IMR-90 (cell line): ENCODE measurements around the gene POLR1D. TPM values are rescaled to one million over a fixed set of nuclear protein-coding genes. Genes with fewer than 3 reads are reported as not detected.

Experiments used
- ATAC-seq: fragments of 200-7000 bp; cut with Tn5 transposase; 2 replicates; pipeline ENCODE4 v1.9.1; 2020; ENCODE audit warnings: low read depth, mild to moderate bottlenecking, moderate library complexity
- BruUV-seq: library from RNA; stranded (reverse); fragments of 400-500 nt; replicated peaks from 2 replicates; lab custom pipeline; 2021; lab: Mats Ljungman, UMichigan
- CTCF ChIA-PET: fragments of 300-600 bp; formaldehyde crosslinking; extraction: SDS; loops from one replicate; lab custom pipeline; 2021; ENCODE audit warnings: antibody characterized with exemption; lab: Yijun Ruan, JAX
- POLR2A ChIA-PET: fragments of 300-600 bp; sonication (Branson Sonifier 250); formaldehyde crosslinking; loops from one replicate; lab custom pipeline; 2022; ENCODE audit warnings: antibody characterized with exemption; ENCODE audit not compliant: unreplicated experiment; lab: Charles Lee
- DNase-seq: peaks from one replicate; pipeline ENCODE4 v3.0.0; 2013
- H2AFZ ChIP-seq: replicated peaks from 2 replicates; pipeline ENCODE3; 2013; ENCODE audit warnings: low read length, mild to moderate bottlenecking; ENCODE audit not compliant: poor library complexity
- H2AK5ac ChIP-seq: 2 replicates; pipeline ENCODE4 v1.6.1; 2013; ENCODE audit warnings: low read depth, low read length, inconsistent platforms
- H2AK9ac ChIP-seq: replicated peaks from 2 replicates; pipeline ENCODE3; 2013; ENCODE audit warnings: mild to moderate bottlenecking, low read depth, low read length, moderate library complexity; ENCODE audit not compliant: poor library complexity
- H2BK120ac ChIP-seq: 2 replicates; pipeline ENCODE4 v1.6.1; 2013; ENCODE audit warnings: low read depth, low read length, inconsistent platforms
- H2BK15ac ChIP-seq: 3 replicates; pipeline ENCODE4 v1.6.1; 2013; ENCODE audit warnings: low read depth, low read length, inconsistent platforms
- H2BK20ac ChIP-seq: 2 replicates; pipeline ENCODE4 v1.6.1; 2013; ENCODE audit warnings: low read depth, mild to moderate bottlenecking, inconsistent platforms, low read length, moderate library complexity
- H2BK5ac ChIP-seq: 2 replicates; pipeline ENCODE4 v1.6.1; 2013; ENCODE audit warnings: mild to moderate bottlenecking, low read depth, low read length, inconsistent platforms; ENCODE audit not compliant: poor library complexity, severe bottlenecking
- H3K14ac ChIP-seq: replicated peaks from 2 replicates; pipeline ENCODE4 v1.6.1; 2013; ENCODE audit warnings: low read depth, low read length, inconsistent platforms
- H3K18ac ChIP-seq: 2 replicates; pipeline ENCODE4 v1.6.1; 2013; ENCODE audit warnings: low read depth, low read length, control low read depth
- H3K23ac ChIP-seq: 2 replicates; pipeline ENCODE4 v1.6.1; 2013; ENCODE audit warnings: low read depth, low read length, inconsistent platforms
- H3K27ac ChIP-seq: 2 replicates; pipeline ENCODE4 v1.5.1; 2013; ENCODE audit warnings: mild to moderate bottlenecking, control low read depth, low read length; ENCODE audit not compliant: insufficient read depth
- H3K27me3 ChIP-seq: 2 replicates; pipeline ENCODE4 v1.6.1; 2013; ENCODE audit warnings: low read length; ENCODE audit not compliant: control insufficient read depth, insufficient read depth
- H3K36me3 ChIP-seq: 2 replicates; pipeline ENCODE4 v1.6.1; 2013; ENCODE audit warnings: low read length, mixed read lengths; ENCODE audit not compliant: control insufficient read depth, insufficient read depth
- H3K4ac ChIP-seq: 2 replicates; pipeline ENCODE4 v1.6.1; 2013; ENCODE audit warnings: low read depth, low read length, inconsistent platforms
- H3K4me1 ChIP-seq: 2 replicates; pipeline ENCODE4 v1.6.1; 2013; ENCODE audit warnings: low read length, mixed read lengths; ENCODE audit not compliant: control insufficient read depth, insufficient read depth
- H3K4me2 ChIP-seq: 2 replicates; pipeline ENCODE4 v1.6.1; 2013; ENCODE audit warnings: low read depth, mild to moderate bottlenecking, control low read depth, low read length, moderate library complexity
- H3K4me3 ChIP-seq: 2 replicates; pipeline ENCODE4 v1.5.1; 2013; ENCODE audit warnings: low read depth, mild to moderate bottlenecking, control low read depth, low read length, moderate library complexity; ENCODE audit not compliant: insufficient read depth
- H3K56ac ChIP-seq: 2 replicates; pipeline ENCODE4 v1.6.1; 2013; ENCODE audit warnings: low read length, inconsistent platforms; ENCODE audit not compliant: insufficient read depth; ENCODE audit errors: extremely low read depth
- H3K79me1 ChIP-seq, 2 experiments: 2 replicates each; pipeline ENCODE4 v1.6.1; 2013; ENCODE audit warnings: low read length in 2 of 2, inconsistent platforms in 1 of 2, low read depth in 1 of 2
- H3K9ac ChIP-seq: 2 replicates; pipeline ENCODE4 v1.6.1; 2013; ENCODE audit warnings: low read depth, low read length, control low read depth
- H3K9me1 ChIP-seq: 2 replicates; pipeline ENCODE4 v1.6.1; 2013; ENCODE audit warnings: low read length, inconsistent platforms; ENCODE audit not compliant: insufficient read depth
- H3K9me3 ChIP-seq: 2 replicates; pipeline ENCODE4 v1.6.1; 2013; ENCODE audit warnings: low read length; ENCODE audit not compliant: control insufficient read depth, insufficient read depth
- H4K20me1 ChIP-seq: 2 replicates; pipeline ENCODE4 v1.6.1; 2013; ENCODE audit warnings: low read length, inconsistent platforms; ENCODE audit not compliant: insufficient read depth
- H4K5ac ChIP-seq: 2 replicates; pipeline ENCODE4 v1.6.1; 2013; ENCODE audit warnings: mild to moderate bottlenecking, low read depth, low read length, control low read depth
- H4K8ac ChIP-seq, 2 experiments: 2 replicates each; pipeline ENCODE4 v1.6.1; 2013; ENCODE audit warnings: low read depth in 2 of 2, low read length in 2 of 2, control low read depth in 1 of 2, inconsistent platforms in 1 of 2
- H4K91ac ChIP-seq: 2 replicates; pipeline ENCODE4 v1.6.1; 2013; ENCODE audit warnings: low read depth, low read length, inconsistent platforms; ENCODE audit not compliant: insufficient read depth
- BHLHE40 ChIP-seq: fragments of 150-350 bp; IDR thresholded peaks from 2 replicates; pipeline ENCODE4 v1.6.1; 2016; ENCODE audit warnings: mild to moderate bottlenecking, low read depth, low read length
- CEBPB ChIP-seq: IDR thresholded peaks from 2 replicates; pipeline ENCODE4 v1.6.1; 2012; ENCODE audit warnings: low read depth, low read length, improper control_type of control experiment
- CHD1 ChIP-seq: IDR thresholded peaks from 2 replicates; pipeline ENCODE4 v1.6.1; 2012; ENCODE audit warnings: low read depth, low read length, improper control_type of control experiment
- ELK1 ChIP-seq: fragments of 150-350 bp; IDR thresholded peaks from 2 replicates; pipeline ENCODE4 v1.6.1; 2016; ENCODE audit warnings: low read depth, mild to moderate bottlenecking, low read length, moderate library complexity, borderline replicate concordance
- FOS ChIP-seq: fragments of 150-350 bp; IDR thresholded peaks from 2 replicates; pipeline ENCODE4 v1.6.1; 2016; ENCODE audit warnings: low read depth, low read length
- MAFK ChIP-seq: IDR thresholded peaks from 2 replicates; pipeline ENCODE4 v1.6.1; 2012; ENCODE audit warnings: low read depth, low read length, improper control_type of control experiment
- MAZ ChIP-seq: IDR thresholded peaks from 2 replicates; pipeline ENCODE4 v1.6.1; 2012; ENCODE audit warnings: low read depth, mild to moderate bottlenecking, low read length, improper control_type of control experiment, moderate library complexity, borderline replicate concordance
- MXI1 ChIP-seq: IDR thresholded peaks from 2 replicates; pipeline ENCODE4 v1.6.1; 2012; ENCODE audit warnings: low read depth, mild to moderate bottlenecking, low read length, moderate library complexity, borderline replicate concordance
- NFE2L2 ChIP-seq: fragments of 150-350 bp; IDR thresholded peaks from 2 replicates; pipeline ENCODE4 v1.6.1; 2016; ENCODE audit warnings: low read depth, mild to moderate bottlenecking, low read length
- POLR2A ChIP-seq: IDR thresholded peaks from 2 replicates; pipeline ENCODE4 v1.6.1; 2012; ENCODE audit warnings: mild to moderate bottlenecking, low read depth, low read length
- RAD21 ChIP-seq: IDR thresholded peaks from 2 replicates; pipeline ENCODE4 v1.6.1; 2012; ENCODE audit warnings: low read length, improper control_type of control experiment
- RCOR1 ChIP-seq: IDR thresholded peaks from 2 replicates; pipeline ENCODE4 v1.6.1; 2012; ENCODE audit warnings: mild to moderate bottlenecking, low read length, improper control_type of control experiment; ENCODE audit not compliant: insufficient replicate concordance
- RFX5 ChIP-seq: IDR thresholded peaks from 2 replicates; pipeline ENCODE4 v1.8.0; 2012; ENCODE audit warnings: low read depth, mild to moderate bottlenecking, low read length, moderate library complexity
- SMC3 ChIP-seq: fragments of 150-350 bp; IDR thresholded peaks from 2 replicates; pipeline ENCODE4 v1.6.1; 2016; ENCODE audit warnings: low read depth, mild to moderate bottlenecking, antibody characterized with exemption, low read length, moderate library complexity
- USF2 ChIP-seq: fragments of 150-350 bp; IDR thresholded peaks from 2 replicates; pipeline ENCODE4 v1.6.1; 2017; ENCODE audit warnings: mild to moderate bottlenecking, antibody characterized with exemption, low read length, low read depth
- WGBS, 2 experiments: methylation state at CpG; one replicate each; pipeline versions ENCODE4 v1.1.5 to v1.1.7; 2013; ENCODE audit warnings: missing lambda C conversion rate in 2 of 2; ENCODE audit not compliant: insufficient read length in 1 of 2; ENCODE audit errors: extremely low coverage in 2 of 2; 5-methylcytosine and 5-hydroxymethylcytosine counted together
- dilution Hi-C: fragments of 300-500 bp; cut with HindIII; formaldehyde crosslinking; loops from one replicate; pipeline ENCODE4 v1.14.3; 2018; ENCODE audit warnings: low sequenced_read_pairs; ENCODE audit not compliant: unreplicated experiment
- in situ Hi-C: fragments of 300-500 bp; cut with MboI; formaldehyde crosslinking; loops from 3 replicates; pipeline ENCODE4 v1.14.3; 2019; ENCODE audit warnings: low sequenced_read_pairs, inconsistent platforms, mixed read lengths
- intact Hi-C: fragments of 100-400 bp; cut with micrococcal nuclease; formaldehyde crosslinking; loops from 2 replicates; pipeline ENCODE4 v1.10.0; 2022
- polyA plus RNA-seq, 3 experiments: library from polyadenylated mRNA; depleted of rRNA; stranded (reverse); fragments of >200 nt; gene quantifications; 2 replicates each; pipeline ENCODE4 v1.2.3, GENCODE V29; 2012; ENCODE audit warnings: low replicate concordance in 1 of 3
- total RNA-seq: library from RNA; depleted of rRNA; stranded (reverse); fragments of >200 nt; gene quantifications from 2 replicates; pipeline ENCODE4 v1.2.3, GENCODE V29; 2012
- TF ChIP-seq, protein P1 (sequence below): conservative IDR thresholded peaks from 2 replicates; pipeline ENCODE4 v1.5.1; 2012; ENCODE audit warnings: mild to moderate bottlenecking, low read depth, low read length, improper control_type of control experiment

Gene POLR1D
- total and polyA plus RNA-seq, 2 of the 4 experiments (the other 2 are of a cell fraction) = 65.4 to 110 TPM

GRCh38 chr13:27672025-27672424 lies 50.3 kb downstream of the POLR1D start:
- Histone ChIP-seq H3K9me3 (peaks cover 2% of the 10 kb centered on the region), H2BK120ac (no peak overlapping the region), H3K27ac (no peak overlapping the region), H4K8ac (no peak overlapping the region), H3K9me1 (no peaks in the 10 kb centered on the region), H4K20me1 (no peaks in the 10 kb centered on the region), H3K27me3 (no peaks in the 10 kb centered on the region), H2BK5ac (no peak overlapping the region), H3K4ac (no peak overlapping the region), H3K36me3 (peaks cover 3% of the 10 kb centered on the region; the same call in 1 of the 2 replicates), H3K4me2 (no peak overlapping the region), H3K23ac (no peak overlapping the region), H3K18ac (no peak overlapping the region), H2BK15ac (no peak overlapping the region), H2AK9ac (no peak overlapping the region), H3K79me1 (no peaks in the 10 kb centered on the region), H3K4me3 (no peak overlapping the region), H2AFZ (no peak overlapping the region), H3K4me1 (no peaks in the 10 kb centered on the region), H2AK5ac (no peak overlapping the region), H3K56ac (no peak overlapping the region), H4K91ac (no peak overlapping the region), H3K9ac (no peak overlapping the region), H4K5ac (no peak overlapping the region), H3K14ac (no peak overlapping the region), H2BK20ac (no peak overlapping the region)
- TF ChIP-seq, protein P1, sequence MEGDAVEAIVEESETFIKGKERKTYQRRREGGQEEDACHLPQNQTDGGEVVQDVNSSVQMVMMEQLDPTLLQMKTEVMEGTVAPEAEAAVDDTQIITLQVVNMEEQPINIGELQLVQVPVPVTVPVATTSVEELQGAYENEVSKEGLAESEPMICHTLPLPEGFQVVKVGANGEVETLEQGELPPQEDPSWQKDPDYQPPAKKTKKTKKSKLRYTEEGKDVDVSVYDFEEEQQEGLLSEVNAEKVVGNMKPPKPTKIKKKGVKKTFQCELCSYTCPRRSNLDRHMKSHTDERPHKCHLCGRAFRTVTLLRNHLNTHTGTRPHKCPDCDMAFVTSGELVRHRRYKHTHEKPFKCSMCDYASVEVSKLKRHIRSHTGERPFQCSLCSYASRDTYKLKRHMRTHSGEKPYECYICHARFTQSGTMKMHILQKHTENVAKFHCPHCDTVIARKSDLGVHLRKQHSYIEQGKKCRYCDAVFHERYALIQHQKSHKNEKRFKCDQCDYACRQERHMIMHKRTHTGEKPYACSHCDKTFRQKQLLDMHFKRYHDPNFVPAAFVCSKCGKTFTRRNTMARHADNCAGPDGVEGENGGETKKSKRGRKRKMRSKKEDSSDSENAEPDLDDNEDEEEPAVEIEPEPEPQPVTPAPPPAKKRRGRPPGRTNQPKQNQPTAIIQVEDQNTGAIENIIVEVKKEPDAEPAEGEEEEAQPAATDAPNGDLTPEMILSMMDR = no peak
- TF ChIP-seq MXI1 (no peak), FOS (no peak), RCOR1 (no peak), ELK1 (no peak), BHLHE40 (no peak), RAD21 (no peak), SMC3 (no peak), RFX5 (no peak), NFE2L2 (no peak), CEBPB (no peak), POLR2A (no peak), CHD1 (no peak), MAFK (no peak), USF2 (no peak), MAZ (no peak)
- no peak for DNase-seq
- in situ Hi-C loops = no loop called here
- ChIA-PET CTCF (no interaction called here), POLR2A (no interaction called here)
- dilution Hi-C loops = no loop called here
- no CpG with 5 or more reads among the region's 1 CpG for WGBS, 2 experiments
- no TSS peak for BruUV-seq
- no peak for ATAC-seq
- intact Hi-C loops = no loop called here
